Stimulated activated CD4-positive, alpha-beta T cell treated with anti-CD3 and anti-CD28 coated beads, Interleukin-4, amount 100 ng/mL, for 1 hour (primary cell): ENCODE results near the gene POLK.

ENCODE experiments used
- DNase-seq: peaks from one replicate; pipeline ENCODE4 v3.0.0-alpha.2; 2020

The POLK gene

GRCh38 chr5:75611311-75612225, 99.9 kb downstream of the POLK start, which contains the start of gene ANKDD1B:
Gene ANKDD1B, plus strand, starts transcription at chr5:75611453. Its CDS starts 182 bp downstream, at chr5:75611635.
- DNase-seq = no peak

DNA sequence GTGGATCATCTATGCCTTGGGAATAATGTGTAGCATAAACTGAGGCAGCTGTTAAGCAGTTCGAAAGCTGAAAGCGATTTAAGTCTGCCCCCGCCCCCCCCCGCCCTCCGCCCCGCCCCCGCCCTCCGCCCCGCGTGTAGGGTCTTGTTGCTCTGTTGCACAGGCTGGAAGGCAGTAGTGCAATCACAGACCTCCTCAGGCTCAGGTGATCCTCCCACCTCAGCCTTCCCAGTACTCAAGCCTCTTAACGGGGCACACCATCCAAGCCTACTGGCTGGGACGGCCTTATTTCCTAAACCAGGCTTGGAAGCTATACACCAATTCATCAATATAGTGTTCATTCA, 100.5 kb downstream of the POLK start:
- DNase-seq = no peak

DNA sequence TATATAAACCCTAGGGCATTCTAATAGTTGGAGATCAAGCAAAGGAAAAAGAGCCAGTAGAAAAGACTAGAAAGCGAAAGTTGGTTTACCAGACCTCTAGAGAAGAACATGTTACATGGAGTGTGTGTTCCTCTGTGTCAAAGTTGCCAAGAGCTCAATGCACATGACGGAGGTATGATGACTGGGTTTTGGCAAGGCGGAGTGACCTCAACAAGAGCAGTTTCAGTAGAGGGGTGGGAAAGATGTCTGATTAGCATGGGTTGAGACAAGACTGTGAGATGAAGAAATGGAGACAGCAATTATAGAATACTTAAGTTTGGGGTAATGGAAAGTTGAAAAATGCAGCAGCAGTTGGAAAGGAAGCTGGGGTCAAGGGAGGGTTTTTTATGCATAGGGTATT, 101.2 kb downstream of the POLK start:
- no peak for DNase-seq

DNA sequence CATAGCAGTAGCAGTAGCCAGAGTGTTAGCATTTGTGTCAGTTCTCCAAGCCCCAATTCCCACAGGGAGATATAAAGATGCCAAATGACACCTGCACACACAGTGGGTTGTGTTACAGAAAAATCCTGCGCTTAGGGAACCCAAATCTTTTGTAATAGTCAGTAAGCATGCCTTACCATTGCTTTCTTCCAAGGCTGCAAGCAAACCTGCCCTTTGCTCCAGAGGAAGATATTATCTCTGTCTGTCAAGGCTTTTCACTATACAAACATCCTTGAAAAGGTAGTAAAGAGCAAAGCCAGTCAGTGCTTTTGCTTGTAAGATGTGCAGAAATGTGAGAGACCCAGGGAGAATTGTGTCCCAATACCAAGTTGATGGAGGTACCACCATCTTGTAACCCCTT, 102.5 kb downstream of the POLK start:
- DNase-seq = no peak

DNA sequence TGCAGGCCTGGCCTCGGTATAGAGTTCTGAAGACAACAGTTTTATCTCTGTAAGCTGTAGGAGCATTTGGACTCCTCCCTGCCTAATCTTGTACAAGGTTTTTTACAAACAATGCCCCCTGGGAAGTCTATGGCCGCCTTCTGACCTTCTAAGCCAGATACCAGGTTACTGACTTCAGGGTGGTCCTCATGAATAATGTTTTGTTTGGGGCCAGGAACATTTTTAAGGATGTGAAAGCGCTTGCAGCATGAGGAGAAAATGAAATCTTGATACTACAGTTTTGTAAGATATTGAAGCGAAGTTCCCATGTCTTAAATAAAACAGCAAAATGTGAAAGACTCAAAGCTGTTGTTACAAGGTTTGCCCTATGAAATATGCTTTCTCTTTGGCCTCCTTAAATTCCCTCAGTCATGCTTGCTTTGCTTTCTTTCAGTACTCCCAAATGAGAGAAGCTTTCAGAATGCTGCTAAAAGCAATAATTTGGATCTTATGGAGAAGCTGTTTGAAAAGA, 104.7 kb downstream of the POLK start:
- DNase-seq = no peak

DNA sequence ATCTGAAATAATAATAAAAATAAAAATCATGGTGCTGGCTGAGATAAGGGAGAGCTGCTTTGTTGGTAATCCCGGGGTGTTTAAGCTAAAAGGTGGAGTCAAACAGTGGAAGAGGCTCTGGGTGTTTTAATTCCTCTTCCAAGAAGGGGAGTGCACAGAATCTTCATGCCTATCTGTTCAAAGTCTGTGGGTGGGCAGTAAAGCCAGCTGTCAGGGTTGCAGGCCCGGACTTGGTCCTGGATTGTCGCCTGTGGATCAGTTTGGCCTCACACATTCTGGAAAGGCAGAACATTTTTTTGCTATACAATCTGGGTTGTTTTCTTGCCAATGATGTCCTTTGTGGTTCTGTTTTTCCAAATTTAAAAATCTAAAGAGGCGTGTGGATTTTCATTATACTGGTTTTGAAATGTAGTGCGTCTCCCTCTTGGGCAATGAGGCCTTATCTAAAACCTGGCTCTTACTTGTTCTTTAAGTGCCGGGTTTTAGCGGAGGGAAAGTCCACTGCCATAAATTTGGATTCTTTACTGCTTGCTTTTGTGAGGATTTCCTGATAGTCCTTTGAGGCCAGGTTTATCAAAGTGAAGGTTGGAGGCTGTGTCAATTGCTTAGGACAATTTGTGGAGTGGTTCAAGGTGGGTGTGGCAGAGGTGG, 105.4 kb downstream of the POLK start:
- DNase-seq = no peak

DNA sequence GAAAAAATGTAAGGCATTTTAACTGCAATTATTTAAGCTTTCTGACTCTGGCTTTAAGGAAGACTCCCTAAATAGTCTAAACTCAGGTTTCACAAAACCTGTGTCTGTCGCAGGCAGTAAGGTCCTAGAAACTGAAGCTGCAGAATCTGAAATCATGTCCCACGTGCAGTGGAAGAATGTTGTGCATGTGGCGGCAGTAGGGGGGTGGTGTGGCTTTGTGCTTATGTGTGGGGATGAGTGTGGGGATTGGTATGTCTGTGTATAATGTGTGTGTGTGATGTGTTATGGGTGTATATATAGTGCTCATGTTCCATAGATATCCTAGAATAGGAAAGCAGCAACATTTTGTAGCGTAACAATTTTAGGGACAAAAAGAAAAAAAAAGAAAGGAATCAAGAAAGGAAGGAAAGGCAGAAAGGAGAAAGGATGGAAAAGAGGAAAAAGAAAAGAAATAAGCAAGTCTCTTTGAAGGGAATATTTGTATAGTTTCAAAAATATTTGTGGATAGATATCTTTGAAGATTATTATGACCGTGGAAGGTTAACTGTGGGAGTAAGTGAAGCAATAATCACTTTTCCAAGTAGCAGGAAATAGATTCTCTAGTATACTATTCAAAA, 106.2 kb downstream of the POLK start:
- DNase-seq = no peak

DNA sequence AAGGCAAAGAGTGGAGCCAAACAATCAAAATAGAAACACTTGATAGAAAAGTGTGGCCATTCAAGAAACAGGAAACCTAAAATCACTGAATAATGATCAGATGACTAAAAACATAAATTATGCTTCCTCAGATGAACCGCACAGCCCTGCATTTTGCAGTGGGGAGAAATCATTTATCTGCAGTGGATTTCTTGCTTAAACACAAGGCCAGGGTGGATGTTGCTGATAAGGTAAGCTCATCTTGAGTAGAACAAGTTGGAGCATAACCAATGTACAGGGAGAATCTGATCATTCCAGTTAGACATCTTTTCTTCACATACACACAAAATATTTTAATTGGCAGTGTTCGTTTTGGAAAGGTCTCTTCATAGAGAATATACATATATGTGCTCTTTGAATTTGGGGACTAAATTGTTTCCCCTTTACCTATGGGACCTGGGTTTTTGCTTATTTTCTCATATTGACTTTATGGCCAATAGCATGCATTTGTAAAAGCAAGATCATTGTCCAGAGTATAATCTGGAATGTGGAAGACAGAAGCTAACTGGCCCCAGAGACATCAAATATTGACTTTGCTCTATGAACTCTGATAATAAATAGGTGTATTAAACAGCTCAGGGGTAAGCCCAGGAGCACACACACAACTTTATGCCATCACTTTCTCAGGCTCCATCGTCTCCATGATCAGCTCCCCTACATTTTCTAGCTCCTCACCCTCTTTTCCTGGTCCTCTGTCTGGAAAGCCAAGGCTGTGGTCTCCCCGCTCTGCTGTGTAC, 108.7 kb downstream of the POLK start:
- DNase-seq = no peak

GRCh38 chr5:75622564-75622963, 110.9 kb downstream of the POLK start:
- DNase-seq = no peak

DNA sequence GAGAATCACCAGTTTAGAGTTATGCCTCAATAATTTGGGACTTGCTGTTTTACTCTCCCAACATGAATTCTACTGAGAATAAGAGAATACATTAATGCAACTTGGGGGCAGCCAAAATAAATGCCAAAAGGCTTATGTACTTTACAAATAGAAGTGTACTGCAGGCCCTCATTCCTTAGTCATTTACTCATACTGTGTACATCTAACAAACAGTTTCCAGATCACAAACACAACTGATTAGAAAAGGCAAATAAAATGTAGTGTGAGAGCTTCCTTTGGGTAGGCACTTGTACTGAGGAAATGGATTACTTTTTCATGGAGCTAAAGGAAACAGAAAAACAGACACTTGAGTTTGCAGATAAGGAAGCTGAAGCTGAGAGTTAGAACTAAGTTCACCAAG, 112.2 kb downstream of the POLK start:
- no peak for DNase-seq

DNA sequence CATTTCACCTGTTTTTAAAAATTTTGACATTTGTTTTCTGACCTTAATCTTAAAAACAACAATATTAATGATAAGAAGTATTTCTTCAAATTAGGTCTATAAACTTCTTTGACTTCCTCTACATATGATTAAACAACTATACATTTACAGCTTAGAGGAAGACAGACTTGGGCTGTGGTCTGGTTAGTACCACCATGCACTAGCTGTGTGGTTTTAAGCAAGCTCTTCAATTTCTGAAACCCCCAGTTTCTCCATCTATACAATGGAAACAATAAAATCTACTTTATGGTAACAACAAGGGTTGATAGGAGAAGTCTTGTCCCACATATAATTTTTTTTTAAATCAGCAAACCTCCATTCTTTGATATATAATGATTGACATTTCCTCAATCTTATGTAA, 115.3 kb downstream of the POLK start:
- no peak for DNase-seq

DNA sequence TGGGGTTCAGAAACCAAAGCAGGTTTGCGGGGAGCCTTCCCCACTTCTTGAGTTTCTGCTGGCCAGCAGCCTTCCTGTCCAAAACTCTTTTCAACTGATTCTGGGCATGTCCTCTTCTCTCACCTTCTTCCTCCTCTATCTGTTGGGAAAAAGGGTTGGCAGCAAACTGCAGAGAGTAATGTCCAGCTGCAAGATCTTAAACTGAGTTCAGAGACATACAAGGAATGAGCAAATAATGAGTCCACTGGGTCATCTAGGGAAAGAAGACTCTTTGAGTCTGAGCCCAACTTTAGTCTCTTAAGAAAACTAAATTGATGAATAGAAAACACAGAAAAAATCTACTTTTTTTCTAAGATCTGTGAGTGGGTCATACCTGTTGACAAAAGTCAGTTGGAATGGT, 116.1 kb downstream of the POLK start:
- no peak for DNase-seq

- no peak for DNase-seq
These were observed 119.2 kb downstream of the POLK start for GRCh38 chr5:75630875-75631274.

- DNase-seq = no peak
These were observed 120.6 kb downstream of the POLK start for GRCh38 chr5:75632321-75632720.

GRCh38 chr5:75637949-75638348, 126.3 kb downstream of the POLK start:
- no peak for DNase-seq

GRCh38 chr5:75639535-75640311, 128.0 kb downstream of the POLK start:
- no peak for DNase-seq

- DNase-seq = no peak
These were observed 128.7 kb downstream of the POLK start for GRCh38 chr5:75640395-75640794.

- no peak for DNase-seq
These were observed 129.1 kb downstream of the POLK start for GRCh38 chr5:75640826-75641225.

GRCh38 chr5:75648712-75649111, 137.0 kb downstream of the POLK start:
- DNase-seq = no peak
